Measurements from ENCODE around the gene C1orf94. TPM values are rescaled to one million over a fixed set of nuclear protein-coding genes. Genes with fewer than 3 reads are reported as not detected.

C1orf94 gene
- total and polyA plus RNA-seq, 11 donors: not detected

DNA sequence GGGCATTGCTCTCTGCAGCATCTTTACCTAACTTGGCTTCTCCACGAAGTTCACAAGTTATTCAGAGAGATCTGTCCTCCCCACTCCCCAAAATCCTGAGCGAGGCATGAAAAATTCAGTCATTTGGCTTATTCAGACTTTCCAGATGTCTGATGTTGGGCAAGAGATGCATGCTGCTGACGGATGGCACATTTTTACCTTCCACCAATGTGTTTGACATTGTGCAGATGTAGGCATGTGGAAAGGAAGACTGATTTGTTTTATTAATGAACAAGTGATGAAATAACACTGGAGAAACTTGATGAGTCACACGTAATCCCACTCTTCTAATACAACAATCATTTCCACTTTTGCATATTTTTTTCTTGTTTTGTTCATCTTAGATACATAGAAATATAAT is 86.7 kb downstream of the C1orf94 start:
- DNase-seq (no peak), ATAC-seq (no peak)
- H3K4me1 ChIP-seq: no peaks in the 10 kb centered on the region
- H3K27me3 ChIP-seq: peaks cover 0 to 45% (median 11%) of the 10 kb centered on the region in 9 donors
- no peak overlapping the region for H3K27ac ChIP-seq
- intact Hi-C loops (cut with DNase I): no loop called here
- 52 to 63% (median 58%) methylated on average over 4 of the region's 4 CpGs for WGBS, 4 donors
- no peak for TF ChIP-seq POLR2A (IDR thresholded peaks at IDR 0.05)
- TF ChIP-seq, protein P1, sequence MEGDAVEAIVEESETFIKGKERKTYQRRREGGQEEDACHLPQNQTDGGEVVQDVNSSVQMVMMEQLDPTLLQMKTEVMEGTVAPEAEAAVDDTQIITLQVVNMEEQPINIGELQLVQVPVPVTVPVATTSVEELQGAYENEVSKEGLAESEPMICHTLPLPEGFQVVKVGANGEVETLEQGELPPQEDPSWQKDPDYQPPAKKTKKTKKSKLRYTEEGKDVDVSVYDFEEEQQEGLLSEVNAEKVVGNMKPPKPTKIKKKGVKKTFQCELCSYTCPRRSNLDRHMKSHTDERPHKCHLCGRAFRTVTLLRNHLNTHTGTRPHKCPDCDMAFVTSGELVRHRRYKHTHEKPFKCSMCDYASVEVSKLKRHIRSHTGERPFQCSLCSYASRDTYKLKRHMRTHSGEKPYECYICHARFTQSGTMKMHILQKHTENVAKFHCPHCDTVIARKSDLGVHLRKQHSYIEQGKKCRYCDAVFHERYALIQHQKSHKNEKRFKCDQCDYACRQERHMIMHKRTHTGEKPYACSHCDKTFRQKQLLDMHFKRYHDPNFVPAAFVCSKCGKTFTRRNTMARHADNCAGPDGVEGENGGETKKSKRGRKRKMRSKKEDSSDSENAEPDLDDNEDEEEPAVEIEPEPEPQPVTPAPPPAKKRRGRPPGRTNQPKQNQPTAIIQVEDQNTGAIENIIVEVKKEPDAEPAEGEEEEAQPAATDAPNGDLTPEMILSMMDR (IDR thresholded peaks at IDR 0.05): no peak
- no peak overlapping the region for H3K4me3 ChIP-seq
- H3K36me3 ChIP-seq: no peaks in the 10 kb centered on the region
- no peaks in the 10 kb centered on the region for H3K9me3 ChIP-seq

DNA sequence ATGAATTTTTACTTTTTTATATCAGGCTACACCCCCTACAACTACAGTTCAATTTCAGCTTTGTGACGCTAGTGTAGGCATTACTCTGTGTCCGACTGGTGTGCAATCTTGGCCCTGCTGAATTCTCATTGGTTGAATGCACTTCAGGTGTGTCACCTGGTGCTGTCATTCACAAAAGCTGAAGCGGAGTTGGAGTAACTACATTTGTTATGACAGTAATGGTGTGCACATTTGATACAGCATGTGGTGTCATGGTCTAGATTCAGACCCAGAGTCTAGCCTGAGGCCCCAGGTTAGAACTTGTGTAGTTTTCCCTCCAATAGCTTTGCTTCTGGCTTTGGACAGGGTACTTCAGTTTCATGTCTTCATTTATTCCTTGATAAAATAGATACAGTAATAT is 88.7 kb downstream of the C1orf94 start:
- no peak for ATAC-seq
- TF ChIP-seq, protein P1 (IDR thresholded peaks at IDR 0.05): no peak
- TF ChIP-seq POLR2A (IDR thresholded peaks at IDR 0.05): no peak
- no peaks in the 10 kb centered on the region for H3K36me3 ChIP-seq
- no peak overlapping the region for H3K27ac ChIP-seq
- H3K9me3 ChIP-seq: no peaks in the 10 kb centered on the region
- no peak for DNase-seq
- H3K27me3 ChIP-seq: peaks cover 0 to 49% (median 12%) of the 10 kb centered on the region in 9 donors
- WGBS, 4 donors: 78 to 80% (median 79%) methylated on average over 3 of the region's 3 CpGs
- no peaks in the 10 kb centered on the region for H3K4me1 ChIP-seq
- H3K4me3 ChIP-seq: no peak overlapping the region
- intact Hi-C loops (cut with DNase I): no loop called here

DNA sequence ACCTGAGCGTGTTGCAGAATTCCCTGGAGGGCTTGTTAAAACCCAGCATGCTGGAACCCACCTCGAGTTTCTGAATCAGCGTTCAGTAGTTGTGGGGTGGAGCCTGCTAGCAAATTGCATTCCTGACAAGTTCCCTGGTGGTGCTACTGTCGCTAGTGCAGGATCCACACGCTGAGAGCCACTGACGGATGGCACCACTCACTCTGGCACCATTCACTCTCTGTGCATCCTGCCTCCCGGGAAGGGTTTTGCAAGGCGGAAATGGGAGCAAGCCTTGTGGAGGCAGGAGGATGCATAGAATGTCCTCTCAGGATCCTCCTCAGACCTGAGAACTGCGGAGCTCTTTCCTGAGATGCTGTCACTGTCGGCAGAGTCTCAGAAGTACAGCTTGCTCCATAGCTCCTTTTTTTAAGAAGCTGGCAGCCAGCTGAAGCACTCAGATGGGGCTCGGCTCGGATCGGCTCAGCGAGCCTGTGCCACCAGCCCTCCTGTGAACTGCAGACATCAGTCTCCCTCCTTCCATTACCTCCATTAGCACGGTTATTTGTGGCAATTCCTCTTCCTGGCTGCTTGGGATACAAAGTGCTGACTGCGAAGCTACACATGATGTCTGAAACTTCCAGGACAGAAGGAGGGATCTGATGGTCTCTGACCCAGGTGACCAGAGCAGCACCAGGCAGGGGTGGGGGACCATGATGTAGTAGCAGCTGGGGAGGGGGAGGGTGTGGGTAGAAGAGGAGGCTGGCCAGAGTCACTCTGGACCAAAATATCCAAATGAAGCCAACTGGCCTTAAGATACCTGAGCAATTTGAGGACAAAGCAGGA is 89.6 kb downstream of the C1orf94 start:
- DNase-seq (no peak), ATAC-seq (no peak)
- H3K9me3 ChIP-seq: no peaks in the 10 kb centered on the region
- H3K27ac ChIP-seq: no peak overlapping the region
- H3K4me3 ChIP-seq: no peak overlapping the region
- no peaks in the 10 kb centered on the region for H3K36me3 ChIP-seq
- WGBS, 4 donors: 19 to 29% (median 26%) methylated on average over 13 to 16 of the region's 16 CpGs
- no peak for TF ChIP-seq POLR2A (IDR thresholded peaks at IDR 0.05)
- TF ChIP-seq, protein P1 (IDR thresholded peaks at IDR 0.05): no peak
- H3K4me1 ChIP-seq: no peaks in the 10 kb centered on the region
- peaks cover 0 to 49% (median 12%) of the 10 kb centered on the region in 9 donors for H3K27me3 ChIP-seq
- intact Hi-C loops (cut with DNase I): no loop called here

DNA sequence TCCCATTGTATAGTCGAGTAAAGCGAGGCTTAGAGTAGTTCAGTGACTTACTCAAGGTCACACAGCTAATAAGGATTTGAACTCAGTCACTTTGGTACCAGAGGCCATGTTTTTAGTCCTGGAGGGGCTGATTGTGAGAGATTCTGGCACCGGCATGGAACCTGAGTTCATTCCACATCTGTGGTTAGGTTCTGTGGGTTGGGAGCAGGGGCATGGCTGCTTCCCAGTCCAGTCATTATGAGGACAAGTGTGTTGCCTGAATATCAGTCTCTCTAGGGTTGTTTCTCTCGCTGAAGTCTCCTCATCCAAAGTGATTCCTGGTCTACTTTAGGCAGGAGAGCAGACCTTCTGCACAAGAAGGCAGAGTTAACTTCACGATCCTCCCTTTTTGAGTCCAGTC is 90.6 kb downstream of the C1orf94 start:
- WGBS, 4 donors: 67 to 83% (median 78%) methylated on average over 5 of the region's 5 CpGs
- TF ChIP-seq, protein P1 (IDR thresholded peaks at IDR 0.05): no peak
- TF ChIP-seq POLR2A (IDR thresholded peaks at IDR 0.05): no peak
- Histone ChIP-seq H3K9me3 (no peaks in the 10 kb centered on the region), H3K4me3 (no peak overlapping the region), H3K27ac (no peak overlapping the region), H3K4me1 (no peaks in the 10 kb centered on the region), H3K36me3 (no peaks in the 10 kb centered on the region), H3K27me3 (peaks cover 0 to 45% (median 12%) of the 10 kb centered on the region in 9 donors)
- ATAC-seq: no peak
- intact Hi-C loops (cut with DNase I): no loop called here
- no peak for DNase-seq
